Activated T-cell treated with anti-CD3 and anti-CD28 coated beads, Interleukin-2, amount 50 U/mL, for 24 hours (primary cell): ENCODE data around the gene PLEKHM3.
"Not testable (repeated sequence)": the region's sequence is repeated elsewhere in the genome, so short reads cannot be mapped to it uniquely, and the experiment has no call there.

Source experiments
- DNase-seq: peaks from one replicate; pipeline ENCODE4 v3.0.0-alpha.2; 2020
- H3K27ac Mint-ChIP-seq: 2 replicates; pipeline ENCODE4 v1.8.0; 2020; ENCODE audit warnings: mild to moderate bottlenecking, mixed read lengths
- H3K27me3 Mint-ChIP-seq: 2 replicates; pipeline ENCODE4 v1.8.0; 2020; ENCODE audit warnings: mixed read lengths
- H3K36me3 Mint-ChIP-seq: 2 replicates; pipeline ENCODE4 v1.8.0; 2020; ENCODE audit warnings: low read depth, mixed read lengths
- H3K4me1 Mint-ChIP-seq: 2 replicates; pipeline ENCODE4 v1.8.0; 2020; ENCODE audit warnings: low read depth, mixed read lengths
- H3K4me3 Mint-ChIP-seq: 2 replicates; pipeline ENCODE4 v1.8.0; 2020; ENCODE audit warnings: mild to moderate bottlenecking, moderate library complexity, mixed read lengths
- H3K9me3 Mint-ChIP-seq: 2 replicates; pipeline ENCODE4 v1.8.0; 2020; ENCODE audit warnings: mixed read lengths

Gene PLEKHM3

DNA sequence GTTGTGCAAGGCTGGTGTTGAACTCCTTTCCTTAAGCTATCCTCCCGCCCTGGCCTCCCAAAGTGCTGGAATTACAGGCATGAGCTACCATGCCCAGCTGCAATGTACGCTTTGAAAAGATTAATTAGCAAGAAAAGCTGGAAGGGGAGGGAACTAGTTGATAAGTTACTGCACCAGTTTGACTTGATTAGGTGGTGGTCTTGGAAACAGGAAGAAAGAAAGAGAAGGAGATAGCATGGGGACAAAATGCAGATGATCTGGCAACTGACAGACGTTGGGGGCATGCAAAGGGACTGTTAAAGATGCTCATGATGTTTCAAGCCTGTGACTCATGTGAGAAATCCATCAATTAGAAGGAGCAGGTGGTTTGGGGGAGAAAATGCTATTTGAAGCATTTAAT, 68.6 kb downstream of the PLEKHM3 start:
- no peaks in the 10 kb centered on the region for H3K27me3 Mint-ChIP-seq
- H3K27ac Mint-ChIP-seq = no peak overlapping the region

DNA sequence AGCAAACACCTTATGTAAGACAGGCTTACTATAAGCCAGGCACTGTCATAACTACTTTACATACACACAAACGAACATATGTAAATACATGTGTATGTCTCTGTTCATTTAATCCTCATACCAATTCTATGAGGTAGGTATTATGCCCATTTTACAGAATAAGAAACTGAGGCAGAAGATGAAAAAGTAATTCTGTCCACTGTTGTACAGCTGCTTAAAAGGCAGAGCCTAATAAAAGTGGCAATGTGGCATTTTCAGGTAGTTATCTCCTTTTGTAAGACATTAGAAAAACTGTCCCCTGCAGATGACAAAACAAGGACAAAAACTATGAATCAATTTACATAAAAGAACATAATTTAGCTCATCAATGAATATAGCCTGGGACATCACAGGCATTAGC, 69.9 kb downstream of the PLEKHM3 start:
- Mint-ChIP-seq H3K4me1 (no peaks in the 10 kb centered on the region), H3K36me3 (peaks cover 1% of the 10 kb centered on the region), H3K27ac (no peak overlapping the region)

More for the DNA sequence above, 68.6 kb downstream of the PLEKHM3 start:
- Mint-ChIP-seq H3K4me1 (no peaks in the 10 kb centered on the region), H3K36me3 (peaks cover 6% of the 10 kb centered on the region), H3K9me3 (peaks cover under 1% of the 10 kb centered on the region), H3K4me3 (no peak overlapping the region)
- DNase-seq = no peak

GRCh38 chr2:207953354-207953753, 72.0 kb downstream of the PLEKHM3 start:
- Mint-ChIP-seq H3K27ac (no peak overlapping the region), H3K4me3 (no peak overlapping the region), H3K27me3 (no peaks in the 10 kb centered on the region), H3K9me3 (no peaks in the 10 kb centered on the region), H3K36me3 (peaks cover 1% of the 10 kb centered on the region), H3K4me1 (no peaks in the 10 kb centered on the region)
- no peak for DNase-seq

More for the DNA sequence above, 69.9 kb downstream of the PLEKHM3 start:
- no peaks in the 10 kb centered on the region for H3K27me3 Mint-ChIP-seq
- no peak for DNase-seq
- no peak overlapping the region for H3K4me3 Mint-ChIP-seq
- no peaks in the 10 kb centered on the region for H3K9me3 Mint-ChIP-seq

DNA sequence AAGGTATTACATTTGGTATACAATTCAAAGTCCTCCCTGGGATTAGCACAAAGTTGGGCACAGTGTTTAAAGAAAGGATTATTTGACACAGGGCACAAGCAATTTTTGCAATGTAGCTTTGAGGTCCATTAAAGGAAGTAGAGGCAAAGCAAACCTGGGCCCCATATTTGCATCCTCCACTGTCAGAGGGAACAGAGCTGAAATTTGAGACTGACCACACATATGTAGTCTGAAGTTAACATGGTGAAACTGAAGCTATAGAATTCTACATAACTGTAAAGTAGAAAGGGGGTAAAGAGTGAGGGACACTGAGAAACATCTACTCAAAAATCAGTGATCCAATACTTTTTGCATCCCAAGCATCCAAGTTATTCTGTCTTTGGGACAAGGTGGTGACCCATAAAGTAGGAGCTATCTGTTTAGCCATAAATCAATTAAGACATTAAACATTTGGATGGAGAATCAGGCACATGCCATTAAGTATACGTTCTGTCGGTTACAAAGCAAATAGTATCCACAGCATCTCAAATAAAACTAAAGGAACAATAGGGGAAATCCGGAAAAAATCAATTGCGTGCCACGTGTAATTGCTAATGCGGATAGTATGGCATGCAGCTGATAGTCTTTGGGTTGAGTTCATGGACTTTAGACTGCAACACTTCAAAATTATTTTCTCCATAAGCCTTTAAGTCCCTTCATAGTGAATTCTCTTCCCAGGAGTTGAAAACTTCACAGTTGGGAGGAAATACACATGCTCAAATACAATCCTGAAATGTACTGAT, 72.6 kb downstream of the PLEKHM3 start:
- H3K27ac Mint-ChIP-seq = no peak overlapping the region
- H3K27me3 Mint-ChIP-seq = no peaks in the 10 kb centered on the region
- no peak overlapping the region for H3K4me3 Mint-ChIP-seq
- peaks cover 1% of the 10 kb centered on the region for H3K36me3 Mint-ChIP-seq
- H3K9me3 Mint-ChIP-seq = no peaks in the 10 kb centered on the region
- DNase-seq = no peak
- H3K4me1 Mint-ChIP-seq = no peaks in the 10 kb centered on the region

DNA sequence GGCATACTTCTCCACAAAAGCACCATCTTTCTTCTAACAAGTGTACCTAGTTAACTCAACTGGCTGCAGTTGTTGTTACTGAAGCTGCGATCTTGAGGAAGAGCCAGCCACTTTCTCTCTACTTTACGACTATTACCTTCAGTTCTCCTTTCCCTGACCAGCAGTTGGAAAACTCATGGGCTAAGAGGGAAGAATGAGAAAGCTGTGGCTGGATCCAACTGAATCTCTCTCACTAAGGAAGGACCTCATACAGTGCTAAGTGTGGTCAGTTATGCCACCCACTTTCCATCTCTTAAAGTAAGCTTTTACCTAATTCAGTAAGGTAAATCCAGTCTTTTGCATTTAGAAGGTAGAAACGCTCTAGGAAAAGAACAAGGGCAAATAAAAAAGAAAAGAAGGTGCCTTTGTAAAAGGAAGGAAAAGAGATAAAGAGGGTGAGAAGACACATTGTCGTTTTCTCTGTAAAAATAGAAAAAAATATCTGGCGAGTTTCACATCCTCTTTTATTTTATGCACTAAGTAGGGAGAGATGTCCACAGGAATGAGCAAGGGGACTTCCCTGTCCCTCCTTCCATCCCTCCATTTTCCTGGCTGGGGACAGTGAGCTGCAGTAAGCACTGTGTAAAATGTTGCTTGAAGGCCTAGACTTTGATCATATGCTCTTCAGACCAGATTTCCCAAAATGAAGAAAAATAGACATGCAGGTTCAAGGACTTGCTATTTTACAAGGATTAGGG, 73.4 kb downstream of the PLEKHM3 start:
- Mint-ChIP-seq H3K4me3 (no peak overlapping the region), H3K9me3 (no peaks in the 10 kb centered on the region), H3K4me1 (no peaks in the 10 kb centered on the region), H3K36me3 (peaks cover 1% of the 10 kb centered on the region), H3K27me3 (no peaks in the 10 kb centered on the region), H3K27ac (no peak overlapping the region)
- DNase-seq = no peak

GRCh38 chr2:207950761-207951114, 74.6 kb downstream of the PLEKHM3 start:
- DNase-seq = no peak
- Mint-ChIP-seq H3K9me3 (no peaks in the 10 kb centered on the region), H3K36me3 (peaks cover 5% of the 10 kb centered on the region), H3K4me1 (no peaks in the 10 kb centered on the region), H3K4me3 (no peak overlapping the region), H3K27ac (no peak overlapping the region), H3K27me3 (no peaks in the 10 kb centered on the region)

DNA sequence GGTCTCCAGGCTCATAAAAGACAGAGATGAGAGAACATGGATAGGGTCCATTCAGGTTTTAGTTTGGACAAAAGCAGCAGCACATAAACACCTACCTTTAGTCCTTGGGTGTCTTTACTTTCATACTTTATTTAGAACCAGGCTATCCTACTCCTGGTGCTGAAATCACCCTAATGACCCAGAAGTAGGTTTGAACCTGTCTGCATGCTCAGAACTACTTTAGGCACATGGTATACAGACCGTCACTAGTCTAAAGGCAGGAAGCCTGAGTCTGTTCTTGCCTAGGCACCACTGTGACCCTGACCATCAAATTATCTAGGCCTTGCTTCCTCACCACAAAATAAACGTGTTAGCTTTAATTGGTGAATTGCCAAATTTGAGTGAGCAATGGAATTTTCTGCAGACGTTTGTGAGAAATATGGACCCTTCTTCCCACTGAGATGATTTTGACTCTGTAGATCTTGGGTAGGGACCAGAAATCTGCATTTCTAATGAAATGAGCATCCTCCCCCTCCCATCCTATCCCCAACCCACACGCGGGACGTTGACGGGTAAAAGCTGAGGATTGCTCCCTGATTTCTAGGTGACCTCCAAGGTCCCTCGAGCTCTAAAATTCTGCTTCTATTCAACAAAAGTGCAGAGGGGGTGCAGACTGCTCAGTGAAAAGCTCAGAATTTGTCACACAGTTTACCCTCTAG, 75.1 kb downstream of the PLEKHM3 start:
- Mint-ChIP-seq H3K27ac (no peak overlapping the region), H3K27me3 (no peaks in the 10 kb centered on the region), H3K9me3 (no peaks in the 10 kb centered on the region), H3K36me3 (peaks cover 6% of the 10 kb centered on the region), H3K4me1 (no peaks in the 10 kb centered on the region), H3K4me3 (no peak overlapping the region)
- no peak for DNase-seq

- H3K36me3 Mint-ChIP-seq = peaks cover 14% of the 10 kb centered on the region
- not testable (repeated sequence) for H3K27me3 Mint-ChIP-seq, H3K4me3 Mint-ChIP-seq, H3K9me3 Mint-ChIP-seq, DNase-seq, H3K4me1 Mint-ChIP-seq, H3K27ac Mint-ChIP-seq
These were observed 76.1 kb downstream of the PLEKHM3 start for GRCh38 chr2:207949245-207949644.

DNA sequence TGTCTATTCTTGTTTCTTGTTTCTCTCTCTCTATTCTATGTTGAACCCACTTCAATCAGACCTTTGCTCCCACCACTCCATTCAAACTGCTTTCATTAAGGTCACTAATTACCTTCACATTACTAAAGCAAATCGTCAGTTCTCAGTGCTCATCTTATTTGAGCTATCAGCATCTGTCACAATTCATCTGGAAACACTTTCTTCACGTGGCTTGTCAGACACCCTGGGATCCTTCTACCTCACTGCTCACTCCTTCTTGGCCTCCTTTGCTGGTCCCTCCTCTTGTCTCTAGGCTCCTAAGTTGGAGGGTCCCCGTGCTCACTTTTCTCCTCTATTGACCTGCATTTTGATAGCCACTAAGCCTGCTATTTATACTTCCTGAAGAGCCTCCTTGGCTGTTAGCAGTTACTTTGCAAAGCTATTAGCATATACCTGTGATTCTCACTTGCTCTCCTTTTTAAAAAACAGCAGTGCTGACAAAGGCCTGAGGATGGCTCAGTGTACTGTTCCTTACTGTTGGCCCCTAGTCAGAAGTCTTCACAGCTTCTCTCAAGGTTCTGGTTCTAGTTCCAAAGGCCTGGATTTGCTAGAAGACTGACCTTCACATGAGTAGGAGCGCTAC, 80.2 kb downstream of the PLEKHM3 start:
- Mint-ChIP-seq H3K27me3 (no peaks in the 10 kb centered on the region), H3K4me3 (no peak overlapping the region), H3K9me3 (no peaks in the 10 kb centered on the region), H3K36me3 (peaks cover 26% of the 10 kb centered on the region), H3K4me1 (no peaks in the 10 kb centered on the region), H3K27ac (no peak overlapping the region)
- DNase-seq = no peak

GRCh38 chr2:207944334-207944733, 81.0 kb downstream of the PLEKHM3 start:
- no peak for DNase-seq
- H3K4me1 Mint-ChIP-seq = no peaks in the 10 kb centered on the region
- H3K36me3 Mint-ChIP-seq = peaks cover 26% of the 10 kb centered on the region
- no peak overlapping the region for H3K27ac Mint-ChIP-seq
- H3K27me3 Mint-ChIP-seq = no peaks in the 10 kb centered on the region
- no peaks in the 10 kb centered on the region for H3K9me3 Mint-ChIP-seq
- H3K4me3 Mint-ChIP-seq = no peak overlapping the region

GRCh38 chr2:207939342-207940108, 85.8 kb downstream of the PLEKHM3 start:
- H3K4me3 Mint-ChIP-seq = no peak overlapping the region
- no peak for DNase-seq
- H3K27ac Mint-ChIP-seq = no peak overlapping the region
- no peaks in the 10 kb centered on the region for H3K4me1 Mint-ChIP-seq
- H3K36me3 Mint-ChIP-seq = peaks cover 15% of the 10 kb centered on the region
- no peaks in the 10 kb centered on the region for H3K9me3 Mint-ChIP-seq
- no peaks in the 10 kb centered on the region for H3K27me3 Mint-ChIP-seq

DNA sequence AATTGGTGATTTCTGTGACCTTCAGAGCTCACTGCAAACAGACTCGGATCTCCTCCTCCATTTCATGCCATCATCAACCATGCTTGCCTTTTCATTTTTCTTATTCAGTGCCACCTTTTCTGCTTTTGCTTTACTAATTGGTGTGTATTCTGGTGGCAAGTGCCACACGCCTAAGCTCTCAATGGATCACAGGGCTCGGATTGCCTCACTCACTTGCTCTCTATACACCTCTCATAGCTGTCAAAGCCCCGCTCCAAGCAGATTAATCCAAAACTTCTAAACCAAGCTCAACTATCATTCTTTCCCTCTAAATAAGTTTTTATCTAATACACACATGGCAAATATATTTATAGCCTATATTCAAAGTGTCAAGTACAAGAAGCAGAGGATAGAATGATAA, 86.4 kb downstream of the PLEKHM3 start:
- Mint-ChIP-seq H3K27ac (no peak overlapping the region), H3K4me1 (no peaks in the 10 kb centered on the region), H3K27me3 (no peaks in the 10 kb centered on the region), H3K36me3 (peaks cover 10% of the 10 kb centered on the region), H3K4me3 (no peak overlapping the region), H3K9me3 (no peaks in the 10 kb centered on the region)
- DNase-seq = no peak

GRCh38 chr2:207938415-207938814, 86.9 kb downstream of the PLEKHM3 start:
- no peak for DNase-seq
- Mint-ChIP-seq H3K27ac (no peak overlapping the region), H3K9me3 (no peaks in the 10 kb centered on the region), H3K27me3 (no peaks in the 10 kb centered on the region), H3K4me3 (no peak overlapping the region), H3K36me3 (peaks cover 9% of the 10 kb centered on the region), H3K4me1 (no peaks in the 10 kb centered on the region)

DNA sequence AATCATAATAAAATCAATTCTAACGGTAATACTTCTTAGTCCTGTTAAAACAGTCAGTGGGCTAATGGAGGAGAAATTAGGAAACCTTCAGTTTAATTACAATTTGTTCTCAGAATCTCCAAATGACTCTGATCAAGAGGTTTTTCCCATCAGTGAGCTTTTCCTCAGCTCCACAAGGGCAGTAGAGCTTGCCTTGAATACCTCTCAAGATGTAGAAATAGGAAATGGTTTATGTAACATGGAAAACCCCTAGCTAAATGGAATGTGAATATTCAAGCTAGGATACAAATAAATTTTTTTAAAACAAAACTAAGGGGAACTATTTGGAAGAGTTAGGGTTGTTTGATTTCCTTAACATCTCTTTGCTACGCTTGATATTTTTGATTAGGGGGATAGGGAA, 87.5 kb downstream of the PLEKHM3 start:
- H3K27me3 Mint-ChIP-seq = no peaks in the 10 kb centered on the region
- H3K36me3 Mint-ChIP-seq = peaks cover 4% of the 10 kb centered on the region
- no peaks in the 10 kb centered on the region for H3K4me1 Mint-ChIP-seq
- no peak overlapping the region for H3K4me3 Mint-ChIP-seq
- no peaks in the 10 kb centered on the region for H3K9me3 Mint-ChIP-seq
- no peak for DNase-seq
- no peak overlapping the region for H3K27ac Mint-ChIP-seq
